Osteoblast (primary cell): ENCODE measurements around the gene ATP6V1G2. TPM values are rescaled to one million over a fixed set of nuclear protein-coding genes. Genes with fewer than 3 reads are reported as not detected.
A peak's percentile ranks its signal among the peaks of the same experiment; 100 is the strongest.

Experiments used
- DNase-seq: peaks from one replicate; pipeline ENCODE4 v3.0.0; 2011; ENCODE audit warnings: low spot score, mixed read lengths; ENCODE audit not compliant: insufficient read length; ENCODE audit errors: missing footprints
- H2AFZ ChIP-seq: 2 replicates; pipeline ENCODE4 v1.6.0; 2011; ENCODE audit warnings: mild to moderate bottlenecking, low read length
- H3K27ac ChIP-seq: 2 replicates; pipeline ENCODE4 v1.5.1; 2011; ENCODE audit warnings: mild to moderate bottlenecking, low read depth, low read length, moderate library complexity
- H3K27me3 ChIP-seq: 2 replicates; pipeline ENCODE4 v1.6.0; 2012; ENCODE audit warnings: mild to moderate bottlenecking, control low read depth, inconsistent platforms, low read length, moderate library complexity; ENCODE audit not compliant: insufficient read depth
- H3K36me3 ChIP-seq: 2 replicates; pipeline ENCODE4 v1.5.1; 2011; ENCODE audit warnings: mild to moderate bottlenecking, low read length, control low read depth, moderate library complexity; ENCODE audit not compliant: insufficient read depth
- H3K4me1 ChIP-seq: 2 replicates; pipeline ENCODE4 v1.5.1; 2011; ENCODE audit warnings: mild to moderate bottlenecking, low read length, control low read depth, moderate library complexity; ENCODE audit not compliant: insufficient read depth
- H3K4me2 ChIP-seq: 2 replicates; pipeline ENCODE4 v1.6.0; 2011; ENCODE audit warnings: mild to moderate bottlenecking, low read length; ENCODE audit not compliant: insufficient read depth
- H3K4me3 ChIP-seq: fragments of 200-600 bp; sonication (generic); 3 replicates; pipeline ENCODE4 v1.5.1; 2012; ENCODE audit warnings: mild to moderate bottlenecking, low read length, inconsistent platforms; ENCODE audit not compliant: insufficient read depth
- H3K79me2 ChIP-seq: 2 replicates; pipeline ENCODE4 v1.6.0; 2012; ENCODE audit warnings: mild to moderate bottlenecking, low read length, control low read depth, inconsistent platforms; ENCODE audit not compliant: insufficient read depth
- H3K9me3 ChIP-seq: 2 replicates; pipeline ENCODE4 v1.5.1; 2011; ENCODE audit warnings: low read depth, low read length, control low read depth
- H4K20me1 ChIP-seq: 2 replicates; pipeline ENCODE4 v1.6.0; 2012; ENCODE audit warnings: mild to moderate bottlenecking, low read length, control low read depth; ENCODE audit not compliant: insufficient read depth
- total RNA-seq: library from RNA; depleted of rRNA; stranded (reverse); fragments of >200 nt; gene quantifications from 2 replicates; pipeline ENCODE4 v1.2.3, GENCODE V29; 2012
- TF ChIP-seq, protein P1 (sequence below): IDR thresholded peaks from 2 replicates; pipeline ENCODE4 v1.5.1; 2011; ENCODE audit warnings: mild to moderate bottlenecking, low read depth, low read length, moderate library complexity; ENCODE audit errors: extremely low read depth

ATP6V1G2 gene
- total RNA-seq, 1 donor = 2.2 TPM

- no peak for DNase-seq
- Histone ChIP-seq H3K4me2 (no peak overlapping the region), H3K4me3 (no peak overlapping the region), H3K27me3 (no peaks in the 10 kb centered on the region), H3K4me1 (peaks cover 43% of the 10 kb centered on the region), H2AFZ (no peak overlapping the region), H3K79me2 (peaks cover 48% of the 10 kb centered on the region), H3K27ac (no peak overlapping the region), H4K20me1 (peaks cover 26% of the 10 kb centered on the region), H3K36me3 (peaks cover 19% of the 10 kb centered on the region), H3K9me3 (no peaks in the 10 kb centered on the region)
- TF ChIP-seq, protein P1, sequence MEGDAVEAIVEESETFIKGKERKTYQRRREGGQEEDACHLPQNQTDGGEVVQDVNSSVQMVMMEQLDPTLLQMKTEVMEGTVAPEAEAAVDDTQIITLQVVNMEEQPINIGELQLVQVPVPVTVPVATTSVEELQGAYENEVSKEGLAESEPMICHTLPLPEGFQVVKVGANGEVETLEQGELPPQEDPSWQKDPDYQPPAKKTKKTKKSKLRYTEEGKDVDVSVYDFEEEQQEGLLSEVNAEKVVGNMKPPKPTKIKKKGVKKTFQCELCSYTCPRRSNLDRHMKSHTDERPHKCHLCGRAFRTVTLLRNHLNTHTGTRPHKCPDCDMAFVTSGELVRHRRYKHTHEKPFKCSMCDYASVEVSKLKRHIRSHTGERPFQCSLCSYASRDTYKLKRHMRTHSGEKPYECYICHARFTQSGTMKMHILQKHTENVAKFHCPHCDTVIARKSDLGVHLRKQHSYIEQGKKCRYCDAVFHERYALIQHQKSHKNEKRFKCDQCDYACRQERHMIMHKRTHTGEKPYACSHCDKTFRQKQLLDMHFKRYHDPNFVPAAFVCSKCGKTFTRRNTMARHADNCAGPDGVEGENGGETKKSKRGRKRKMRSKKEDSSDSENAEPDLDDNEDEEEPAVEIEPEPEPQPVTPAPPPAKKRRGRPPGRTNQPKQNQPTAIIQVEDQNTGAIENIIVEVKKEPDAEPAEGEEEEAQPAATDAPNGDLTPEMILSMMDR = no peak
Measured at GRCh38 chr6:31543639-31544038, 2.8 kb downstream of the ATP6V1G2 start.

GRCh38 chr6:31541658-31542521 is 4.5 kb downstream of the ATP6V1G2 start, which contains the start of gene DDX39B:
Gene DDX39B (minus strand): TSS chr6:31542003. CDS start chr6:31540532, 1,471 bp downstream.
- Histone ChIP-seq H3K4me2 (peak within 1 kb of the TSS; percentile 97), H2AFZ (peak within 1 kb of the TSS; percentile 97), H4K20me1 (peaks cover 37% of the 10 kb centered on the region), H3K4me1 (peaks cover 28% of the 10 kb centered on the region), H3K36me3 (peaks cover 37% of the 10 kb centered on the region), H3K4me3 (peak within 1 kb of the TSS; percentile 95), H3K27ac (peak within 1 kb of the TSS; percentile 99), H3K9me3 (no peaks in the 10 kb centered on the region), H3K27me3 (no peaks in the 10 kb centered on the region), H3K79me2 (peaks cover 51% of the 10 kb centered on the region)
- peak; percentile 96 for DNase-seq
- TF ChIP-seq, protein P1 = no peak

DNA sequence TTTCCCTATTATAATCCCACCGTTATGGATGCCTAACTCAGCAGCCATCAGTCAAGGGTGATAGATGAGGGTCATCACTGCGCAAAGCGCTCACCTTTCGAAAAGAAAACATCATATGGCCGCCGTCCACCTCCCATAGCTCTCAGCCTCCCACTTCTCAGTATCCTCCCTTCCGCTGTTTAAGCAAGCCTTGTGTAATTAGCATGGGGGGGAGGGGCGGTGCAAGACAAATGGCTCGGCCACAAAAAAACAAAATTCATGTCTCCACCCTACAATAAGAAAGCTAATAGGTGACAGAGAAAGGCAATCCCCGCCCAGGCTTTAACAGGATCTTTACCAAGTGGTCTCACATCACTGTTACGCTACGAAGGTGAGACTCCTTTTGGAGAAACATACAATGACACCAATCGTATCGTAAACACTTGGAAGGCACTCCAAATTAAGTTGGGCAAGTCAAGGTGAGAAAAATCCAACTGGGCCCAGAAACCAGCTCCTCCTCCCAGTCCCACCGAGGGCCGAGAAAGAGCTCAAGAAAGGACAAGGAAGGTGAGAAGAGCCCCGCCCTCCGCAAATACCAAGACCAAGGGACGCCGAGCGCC is 5.2 kb downstream of the ATP6V1G2 start:
- H3K4me3 ChIP-seq = peak overlapping the region; percentile 95
- TF ChIP-seq, protein P1 = no peak
- peaks cover 23% of the 10 kb centered on the region for H3K4me1 ChIP-seq
- peaks cover 44% of the 10 kb centered on the region for H3K36me3 ChIP-seq
- peak overlapping the region; percentile 97 for H2AFZ ChIP-seq
- H3K9me3 ChIP-seq = no peaks in the 10 kb centered on the region
- H3K4me2 ChIP-seq = peak overlapping the region; percentile 97
- peak; percentile 37 for DNase-seq
- H3K79me2 ChIP-seq = peaks cover 58% of the 10 kb centered on the region
- H4K20me1 ChIP-seq = peaks cover 45% of the 10 kb centered on the region
- H3K27me3 ChIP-seq = no peaks in the 10 kb centered on the region
- peak overlapping the region; percentile 99 for H3K27ac ChIP-seq

- H3K79me2 ChIP-seq = peaks cover 63% of the 10 kb centered on the region
- peak overlapping the region; percentile 99 for H3K27ac ChIP-seq
- H3K4me1 ChIP-seq = peaks cover 23% of the 10 kb centered on the region
- H2AFZ ChIP-seq = no peak overlapping the region
- H3K27me3 ChIP-seq = no peaks in the 10 kb centered on the region
- no peaks in the 10 kb centered on the region for H3K9me3 ChIP-seq
- no peak for DNase-seq
- TF ChIP-seq, protein P1 = no peak
- H3K4me3 ChIP-seq = peak overlapping the region; percentile 95
- H3K4me2 ChIP-seq = peak overlapping the region; percentile 97
- peaks cover 49% of the 10 kb centered on the region for H3K36me3 ChIP-seq
- peaks cover 50% of the 10 kb centered on the region for H4K20me1 ChIP-seq
Measured at GRCh38 chr6:31540640-31541039, 5.8 kb downstream of the ATP6V1G2 start.
